ENCODE results near the gene PTPRN2.

The PTPRN2 gene

DNA sequence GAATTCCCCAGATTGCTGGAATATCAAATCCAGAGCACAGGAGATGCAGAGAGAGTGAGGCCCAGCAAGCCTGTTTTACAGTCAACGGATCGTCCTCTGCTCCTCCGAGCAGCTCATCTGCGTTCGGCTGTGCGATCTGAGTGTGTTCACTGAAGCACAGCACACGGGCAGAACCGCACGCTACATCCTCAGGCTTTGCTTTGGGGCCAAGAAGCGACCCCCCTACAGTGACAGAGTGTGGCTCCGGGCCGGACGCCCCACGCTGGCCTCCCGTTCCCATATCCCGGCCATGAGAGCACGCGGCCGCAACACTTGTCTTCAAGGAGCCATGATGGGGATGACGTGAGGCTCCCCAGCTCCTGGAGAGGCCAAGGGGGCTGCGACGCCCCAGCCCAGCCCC lies 819.4 kb downstream of the PTPRN2 start:
- ATAC-seq (replicated peaks; ENCODE audit: extremely low read depth, poor library complexity, severe bottlenecking) = no peak

GRCh38 chr7:157767506-157768197 lies 820.0 kb downstream of the PTPRN2 start:
- ATAC-seq (replicated peaks; ENCODE audit: extremely low read depth, poor library complexity, severe bottlenecking) (no peak), DNase-seq (ENCODE audit: low spot score in 2 of 2) (no peak)
- no peaks in the 10 kb centered on the region for H3K4me1 Mint-ChIP-seq
- no peak overlapping the region for H3K27ac Mint-ChIP-seq (ENCODE audit: low read depth)
- peaks cover 6% of the 10 kb centered on the region for H3K27me3 Mint-ChIP-seq
- H3K9me3 Mint-ChIP-seq = peaks cover 26% of the 10 kb centered on the region
- H3K4me3 Mint-ChIP-seq = no peak overlapping the region
- no peaks in the 10 kb centered on the region for H3K36me3 Mint-ChIP-seq (ENCODE audit: insufficient read depth)

More for the DNA sequence above, 819.4 kb downstream of the PTPRN2 start:
- Mint-ChIP-seq H3K36me3 (ENCODE audit: insufficient read depth) (no peaks in the 10 kb centered on the region), H3K4me1 (no peaks in the 10 kb centered on the region), H3K9me3 (peaks cover 26% of the 10 kb centered on the region), H3K27ac (ENCODE audit: low read depth) (no peak overlapping the region), H3K4me3 (no peak overlapping the region), H3K27me3 (peaks cover 6% of the 10 kb centered on the region)
- no peak for DNase-seq (ENCODE audit: low spot score in 2 of 2)

- Mint-ChIP-seq H3K36me3 (ENCODE audit: insufficient read depth) (no peaks in the 10 kb centered on the region), H3K4me1 (no peaks in the 10 kb centered on the region), H3K27me3 (no peaks in the 10 kb centered on the region), H3K9me3 (peaks cover 17% of the 10 kb centered on the region), H3K27ac (ENCODE audit: low read depth) (no peak overlapping the region), H3K4me3 (no peak overlapping the region)
- ATAC-seq (replicated peaks; ENCODE audit: extremely low read depth, poor library complexity, severe bottlenecking) = no peak
- DNase-seq (ENCODE audit: low spot score in 2 of 2) = no peak
These were observed 821.5 kb downstream of the PTPRN2 start for GRCh38 chr7:157766098-157766497.

GRCh38 chr7:157764946-157765537 lies 822.6 kb downstream of the PTPRN2 start:
- H3K36me3 Mint-ChIP-seq (ENCODE audit: insufficient read depth) = no peaks in the 10 kb centered on the region

GRCh38 chr7:157764193-157764592 lies 823.4 kb downstream of the PTPRN2 start:
- peaks cover 17% of the 10 kb centered on the region for H3K27me3 Mint-ChIP-seq
- H3K4me1 Mint-ChIP-seq = peaks cover 6% of the 10 kb centered on the region
- no peak overlapping the region for H3K4me3 Mint-ChIP-seq
- ATAC-seq (replicated peaks; ENCODE audit: extremely low read depth, poor library complexity, severe bottlenecking) (no peak), DNase-seq (ENCODE audit: low spot score in 2 of 2) (no peak)
- H3K27ac Mint-ChIP-seq (ENCODE audit: low read depth) = no peak overlapping the region
- H3K36me3 Mint-ChIP-seq (ENCODE audit: insufficient read depth) = no peaks in the 10 kb centered on the region
- peaks cover 17% of the 10 kb centered on the region for H3K9me3 Mint-ChIP-seq

More at GRCh38 chr7:157764946-157765537, 822.6 kb downstream of the PTPRN2 start:
- Mint-ChIP-seq H3K4me3 (no peak overlapping the region), H3K4me1 (peaks cover 6% of the 10 kb centered on the region), H3K9me3 (peaks cover 17% of the 10 kb centered on the region), H3K27me3 (peaks cover 9% of the 10 kb centered on the region), H3K27ac (ENCODE audit: low read depth) (no peak overlapping the region)
- DNase-seq (ENCODE audit: low spot score in 2 of 2) = no peak
- no peak for ATAC-seq (replicated peaks; ENCODE audit: extremely low read depth, poor library complexity, severe bottlenecking)

- H3K4me3 Mint-ChIP-seq = no peak overlapping the region
These were observed 824.2 kb downstream of the PTPRN2 start for GRCh38 chr7:157763279-157764000.

GRCh38 chr7:157762824-157763223 lies 824.8 kb downstream of the PTPRN2 start:
- peaks cover 17% of the 10 kb centered on the region for H3K27me3 Mint-ChIP-seq
- DNase-seq (ENCODE audit: low spot score in 2 of 2) (no peak), ATAC-seq (replicated peaks; ENCODE audit: extremely low read depth, poor library complexity, severe bottlenecking) (no peak)
- no peaks in the 10 kb centered on the region for H3K36me3 Mint-ChIP-seq (ENCODE audit: insufficient read depth)
- peaks cover 17% of the 10 kb centered on the region for H3K9me3 Mint-ChIP-seq
- no peak overlapping the region for H3K27ac Mint-ChIP-seq (ENCODE audit: low read depth)
- H3K4me1 Mint-ChIP-seq = peaks cover 6% of the 10 kb centered on the region
- H3K4me3 Mint-ChIP-seq = no peak overlapping the region

More at GRCh38 chr7:157763279-157764000, 824.2 kb downstream of the PTPRN2 start:
- Mint-ChIP-seq H3K36me3 (ENCODE audit: insufficient read depth) (no peaks in the 10 kb centered on the region), H3K27me3 (peaks cover 17% of the 10 kb centered on the region), H3K9me3 (peaks cover 17% of the 10 kb centered on the region), H3K27ac (ENCODE audit: low read depth) (no peak overlapping the region), H3K4me1 (peaks cover 6% of the 10 kb centered on the region)
- DNase-seq (ENCODE audit: low spot score in 2 of 2) (no peak), ATAC-seq (replicated peaks; ENCODE audit: extremely low read depth, poor library complexity, severe bottlenecking) (no peak)

- H3K4me3 Mint-ChIP-seq = no peak overlapping the region
- H3K27ac Mint-ChIP-seq (ENCODE audit: low read depth) = no peak overlapping the region
- DNase-seq (ENCODE audit: low spot score in 2 of 2) (no peak), ATAC-seq (replicated peaks; ENCODE audit: extremely low read depth, poor library complexity, severe bottlenecking) (no peak)
- peaks cover 17% of the 10 kb centered on the region for H3K27me3 Mint-ChIP-seq
- H3K36me3 Mint-ChIP-seq (ENCODE audit: insufficient read depth) = no peaks in the 10 kb centered on the region
- H3K4me1 Mint-ChIP-seq = peaks cover 6% of the 10 kb centered on the region
- H3K9me3 Mint-ChIP-seq = peaks cover 4% of the 10 kb centered on the region
These were observed 827.5 kb downstream of the PTPRN2 start for GRCh38 chr7:157760004-157760730.

GRCh38 chr7:157759246-157759805 lies 828.3 kb downstream of the PTPRN2 start:
- H3K9me3 Mint-ChIP-seq = no peaks in the 10 kb centered on the region
- DNase-seq (ENCODE audit: low spot score in 2 of 2) = no peak
- peaks cover 6% of the 10 kb centered on the region for H3K4me1 Mint-ChIP-seq
- no peak overlapping the region for H3K27ac Mint-ChIP-seq (ENCODE audit: low read depth)
- H3K36me3 Mint-ChIP-seq (ENCODE audit: insufficient read depth) = no peaks in the 10 kb centered on the region
- no peak overlapping the region for H3K4me3 Mint-ChIP-seq
- ATAC-seq (replicated peaks; ENCODE audit: extremely low read depth, poor library complexity, severe bottlenecking) = no peak
- H3K27me3 Mint-ChIP-seq = peaks cover 17% of the 10 kb centered on the region

DNA sequence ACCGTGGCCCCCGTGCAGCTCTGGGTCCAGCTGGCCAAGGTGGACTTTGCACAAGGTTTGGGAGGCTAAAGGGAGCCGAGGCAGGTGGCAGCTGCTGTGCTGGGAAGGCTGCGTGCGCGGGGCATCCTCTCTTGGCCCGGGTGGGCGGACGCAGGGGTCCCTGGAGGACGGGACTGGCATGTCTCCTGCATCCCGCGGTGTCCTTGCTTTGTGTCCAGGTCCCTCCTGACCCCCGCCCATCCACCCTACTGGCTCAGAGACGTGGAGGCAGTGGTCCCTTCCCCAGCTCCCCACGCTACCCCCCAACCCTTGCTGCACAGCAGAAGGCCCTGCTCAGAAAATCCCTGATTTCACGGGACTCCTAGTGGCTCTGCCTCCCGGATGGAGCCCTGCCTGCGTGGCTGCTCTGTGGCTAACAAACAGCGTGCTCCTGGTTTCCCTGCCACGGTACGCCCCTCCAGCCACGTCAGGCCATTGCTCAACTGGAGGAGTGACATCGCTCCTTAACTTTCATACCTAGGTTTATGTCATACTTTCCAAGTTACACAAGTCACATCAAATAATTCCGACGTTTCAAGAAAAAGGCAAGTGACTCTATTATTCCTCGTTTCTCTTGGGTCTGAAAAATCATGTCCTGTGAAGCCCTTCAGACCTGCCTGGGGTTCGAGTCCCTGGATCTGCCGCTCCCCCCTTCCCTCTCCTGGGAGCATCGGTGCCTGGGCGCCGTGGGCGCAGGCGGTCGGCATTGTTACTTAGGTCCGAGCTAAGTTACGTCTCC lies 829.0 kb downstream of the PTPRN2 start:
- Mint-ChIP-seq H3K4me1 (peaks cover 6% of the 10 kb centered on the region), H3K36me3 (ENCODE audit: insufficient read depth) (no peaks in the 10 kb centered on the region), H3K27ac (ENCODE audit: low read depth) (no peak overlapping the region), H3K9me3 (no peaks in the 10 kb centered on the region), H3K27me3 (peaks cover 17% of the 10 kb centered on the region), H3K4me3 (no peak overlapping the region)
- ATAC-seq (replicated peaks; ENCODE audit: extremely low read depth, poor library complexity, severe bottlenecking) (no peak), DNase-seq (ENCODE audit: low spot score in 2 of 2) (no peak)

GRCh38 chr7:157757776-157758467 lies 829.7 kb downstream of the PTPRN2 start:
- Mint-ChIP-seq H3K27ac (ENCODE audit: low read depth) (no peak overlapping the region), H3K36me3 (ENCODE audit: insufficient read depth) (no peaks in the 10 kb centered on the region), H3K9me3 (no peaks in the 10 kb centered on the region), H3K27me3 (peaks cover 17% of the 10 kb centered on the region), H3K4me3 (no peak overlapping the region), H3K4me1 (peaks cover 6% of the 10 kb centered on the region)
- ATAC-seq (replicated peaks; ENCODE audit: extremely low read depth, poor library complexity, severe bottlenecking) = no peak
- DNase-seq (ENCODE audit: low spot score in 2 of 2) = no peak

Measured in central memory CD8-positive, alpha-beta T cell (primary cell).